ENCODE results near the gene PHF14. TPM values are rescaled to one million over a fixed set of nuclear protein-coding genes. Genes with fewer than 3 reads are reported as not detected.
A peak's percentile ranks its signal among the peaks of the same experiment; 100 is the strongest.

Gene PHF14
- total RNA-seq, 1 experiment from 2014 or later = 50.8 TPM

GRCh38 chr7:10973942-10974911 lies 555 bp downstream of the PHF14 start:
- Histone ChIP-seq H3T11ph (ENCODE audit: low read length) (no peak overlapping the region), H3K23ac (ENCODE audit: insufficient read length, low read depth, low read length) (no peak overlapping the region), H4K91ac (ENCODE audit: insufficient read length, low read depth, low read length) (no peak overlapping the region), H3K9me3 (ENCODE audit: control insufficient read depth, low read depth, low read length) (no peaks in the 10 kb centered on the region), H3K79me2 (ENCODE audit: insufficient read depth, low read length) (peaks cover 5% of the 10 kb centered on the region; the same call in 1 of the 2 replicates), H3K27me3 (ENCODE audit: insufficient read depth, low read length) (no peaks in the 10 kb centered on the region), H2BK5ac (ENCODE audit: insufficient read length, low read length) (no peak overlapping the region), H3K4me1 (ENCODE audit: insufficient read depth, low read length) (peaks cover 2% of the 10 kb centered on the region; the same call in 1 of the 2 replicates), H4K5ac (ENCODE audit: insufficient read length, low read depth, low read length) (peak overlapping the region; percentile 58), H3K18ac (ENCODE audit: insufficient read length, low read depth, low read length) (peak overlapping the region; percentile 87), H3K4me2 (ENCODE audit: insufficient read depth, insufficient read length, low read length) (peak overlapping the region; percentile 68), H2AK5ac (ENCODE audit: insufficient read length, low read length) (no peak overlapping the region), H3K14ac (ENCODE audit: insufficient read depth, low read length) (peak overlapping the region; percentile 89), H4K20me1 (ENCODE audit: control insufficient read depth, insufficient read depth, insufficient read length) (no peaks in the 10 kb centered on the region), H3K4ac (ENCODE audit: low read depth, low read length) (no peak overlapping the region; the same call in 1 of the 2 replicates), H3K9ac (ENCODE audit: extremely low read depth, insufficient read length, low read length) (peak overlapping the region; percentile 83), H3K79me1 (ENCODE audit: insufficient read depth, low read depth, low read length, poor library complexity, severe bottlenecking) (no peaks in the 10 kb centered on the region), H2BK20ac (ENCODE audit: low read depth, low read length, poor library complexity, severe bottlenecking) (no peak overlapping the region), H3K56ac (ENCODE audit: insufficient read length, low read depth, low read length) (no peak overlapping the region), H2BK120ac (ENCODE audit: low read depth, low read length, poor library complexity, severe bottlenecking) (no peak overlapping the region), H2BK12ac (ENCODE audit: insufficient read length, low read depth, low read length) (no peak overlapping the region), H3K27ac (ENCODE audit: insufficient read length, low read depth, low read length) (no peak overlapping the region), H2BK15ac (ENCODE audit: low read depth, low read length) (no peak overlapping the region), H3K23me2 (ENCODE audit: insufficient read length, low read depth, low read length, poor library complexity, severe bottlenecking) (peaks cover 8% of the 10 kb centered on the region), H4K8ac (replicated peaks; ENCODE audit: insufficient read length, low read depth, low read length) (no peak overlapping the region), H2AFZ (ENCODE audit: low read length) (no peak overlapping the region)
- Mint-ChIP-seq H3K4me3 (peak overlapping the region; percentile 84 to 91), H3K4me1 (peaks cover 26 to 34% of the 10 kb centered on the region in 2 experiments), H3K27me3 (ENCODE audit: low read depth) (peaks cover 2% of the 10 kb centered on the region), H3K36me3 (ENCODE audit: insufficient read depth in 1 of 3, low read depth in 3 of 3) (peaks cover 9 to 15% (median 14%) of the 10 kb centered on the region in 3 experiments), H3K27ac (peak overlapping the region; percentile 99), H3K9me3 (peaks cover 3 to 4% of the 10 kb centered on the region in 2 experiments; a peak in 4 of 5 replicates)
- TF ChIP-seq CTCF (conservative IDR thresholded peaks at IDR 0.05) = no peak
- WGBS (ENCODE audit: extremely low coverage, insufficient read length, low lambda C conversion rate) = no CpG with 5 or more reads among the region's 47 CpGs
- DNase-seq = peak; percentile 57

Measured in H9 (cell line).